ENCODE results near the gene RRAGC. TPM values are rescaled to one million over a fixed set of nuclear protein-coding genes. Genes with fewer than 3 reads are reported as not detected.

RRAGC gene
- total and polyA plus RNA-seq, 2 donors from 2014 or later, result 22.9 to 27.3 TPM

- Histone ChIP-seq H3K9me3 (ENCODE audit: control insufficient read depth in 2 of 3, insufficient read depth in 1 of 3, low read length in 3 of 3) (no peaks in the 10 kb centered on the region), H3K36me3 (ENCODE audit: control insufficient read depth in 2 of 3, insufficient read depth in 3 of 3, low read length in 3 of 3) (peaks cover 2 to 15% (median 5%) of the 10 kb centered on the region in 3 donors), H3K9ac (ENCODE audit: low read length in 3 of 3) (no peak overlapping the region), H3K27me3 (ENCODE audit: control insufficient read depth, insufficient read depth, low read length) (no peaks in the 10 kb centered on the region), H3K4me3 (ENCODE audit: low read length in 3 of 3) (no peak overlapping the region), H3K4me1 (ENCODE audit: control insufficient read depth in 2 of 3, insufficient read depth in 2 of 3, low read depth in 1 of 3, low read length in 3 of 3) (no peaks in the 10 kb centered on the region), H3K27ac (ENCODE audit: low read depth in 2 of 2, low read length in 2 of 2) (no peak overlapping the region)
- peak; percentile 84 for TF ChIP-seq CTCF (IDR thresholded peaks at IDR 0.05; ENCODE audit: borderline replicate concordance, extremely low read depth, insufficient read depth)
- peak; percentile 80 for FAIRE-seq
- peak in 4 of 5 donors; percentile 48 to 94 (median 78) for DNase-seq
- intact Hi-C loops (cut with DNase I), result loop anchor here (10.0 kb wide), 1 partner anchor 800 kb away; no protein-coding TSS in a partner anchor
These were observed 24.4 kb downstream of the RRAGC start for GRCh38 chr1:38834937-38835827.

GRCh38 chr1:38834221-38834782 is 25.3 kb downstream of the RRAGC start:
- H3K4me1 ChIP-seq (ENCODE audit: control insufficient read depth in 2 of 3, insufficient read depth in 2 of 3, low read depth in 1 of 3, low read length in 3 of 3), result no peaks in the 10 kb centered on the region
- no peak for TF ChIP-seq CTCF (IDR thresholded peaks at IDR 0.05; ENCODE audit: borderline replicate concordance, extremely low read depth, insufficient read depth)
- FAIRE-seq (no peak), DNase-seq (no peak)
- intact Hi-C loops (cut with DNase I), result loop anchor here (10.0 kb wide), 1 partner anchor 800 kb away; no protein-coding TSS in a partner anchor
- H3K27ac ChIP-seq (ENCODE audit: low read depth in 2 of 2, low read length in 2 of 2), result no peak overlapping the region
- peaks cover 2 to 12% (median 4%) of the 10 kb centered on the region in 3 donors for H3K36me3 ChIP-seq (ENCODE audit: control insufficient read depth in 2 of 3, insufficient read depth in 3 of 3, low read length in 3 of 3)
- no peaks in the 10 kb centered on the region for H3K9me3 ChIP-seq (ENCODE audit: control insufficient read depth in 2 of 3, insufficient read depth in 1 of 3, low read length in 3 of 3)
- H3K4me3 ChIP-seq (ENCODE audit: low read length in 3 of 3), result no peak overlapping the region
- no peaks in the 10 kb centered on the region for H3K27me3 ChIP-seq (ENCODE audit: control insufficient read depth, insufficient read depth, low read length)
- no peak overlapping the region for H3K9ac ChIP-seq (ENCODE audit: low read length in 3 of 3)

- no peak for DNase-seq
- Histone ChIP-seq H3K4me3 (ENCODE audit: low read length in 3 of 3) (no peak overlapping the region), H3K4me1 (ENCODE audit: control insufficient read depth in 2 of 3, insufficient read depth in 2 of 3, low read depth in 1 of 3, low read length in 3 of 3) (no peaks in the 10 kb centered on the region), H3K27ac (ENCODE audit: low read depth in 2 of 2, low read length in 2 of 2) (no peak overlapping the region), H3K9ac (ENCODE audit: low read length in 3 of 3) (no peak overlapping the region), H3K9me3 (ENCODE audit: control insufficient read depth in 2 of 3, insufficient read depth in 1 of 3, low read length in 3 of 3) (no peaks in the 10 kb centered on the region), H3K36me3 (ENCODE audit: control insufficient read depth in 2 of 3, insufficient read depth in 3 of 3, low read length in 3 of 3) (peaks cover 0 to under 1% (median 0%) of the 10 kb centered on the region in 3 donors), H3K27me3 (ENCODE audit: control insufficient read depth, insufficient read depth, low read length) (no peaks in the 10 kb centered on the region)
- TF ChIP-seq CTCF (IDR thresholded peaks at IDR 0.05; ENCODE audit: borderline replicate concordance, extremely low read depth, insufficient read depth), result no peak
- no peak for FAIRE-seq
- intact Hi-C loops (cut with DNase I), result loop anchor here (10.0 kb wide), 1 partner anchor 798 kb away; no protein-coding TSS in a partner anchor
These were observed 26.4 kb downstream of the RRAGC start for GRCh38 chr1:38833146-38833545.
